GM19043 (cell line): ENCODE measurements around the gene CDC20B.
"Not testable (repeated sequence)": the region's sequence is repeated elsewhere in the genome, so short reads cannot be mapped to it uniquely, and the experiment has no call there.

Experiments
- ATAC-seq: cut with Tn5 transposase; IDR thresholded peaks from one replicate; pipeline ENCODE4 v1.9.1; 2021; ENCODE audit warnings: low read depth; ENCODE audit not compliant: unreplicated experiment

The CDC20B gene

DNA sequence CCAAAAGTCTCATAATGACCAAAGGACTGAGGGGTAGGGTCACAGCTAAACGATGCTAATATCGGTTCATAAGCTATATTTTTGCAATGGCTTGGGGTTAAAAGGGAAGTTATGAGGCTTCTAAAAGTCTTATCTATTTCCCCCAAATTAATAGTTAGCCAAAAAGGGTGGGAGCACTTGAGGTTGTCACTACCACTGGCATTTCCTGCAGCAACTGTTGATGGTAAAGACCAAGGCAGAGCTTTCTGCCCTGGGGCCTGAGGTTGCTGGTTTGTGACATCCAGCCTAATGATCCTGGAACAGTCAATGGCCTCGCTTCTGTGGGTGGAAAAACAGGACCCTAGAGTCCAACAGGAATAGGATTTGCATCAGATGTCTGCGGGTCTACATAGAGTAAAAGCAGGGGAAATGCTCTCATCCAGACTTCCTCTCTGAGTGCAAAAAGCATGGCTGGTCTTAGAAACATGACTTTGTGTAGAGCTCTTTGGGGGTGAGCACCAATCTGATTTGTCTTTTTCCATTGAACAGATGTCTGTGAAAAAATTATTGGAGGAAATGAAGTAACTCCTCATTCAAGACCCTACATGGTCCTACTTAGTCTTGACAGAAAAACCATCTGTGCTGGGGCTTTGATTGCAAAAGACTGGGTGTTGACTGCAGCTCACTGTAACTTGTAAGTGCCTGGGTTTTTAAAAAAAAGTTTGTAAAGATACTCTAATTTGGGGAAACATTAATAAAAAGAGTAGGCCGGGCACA, 67.9 kb downstream of the CDC20B start:
- ATAC-seq = no peak

DNA sequence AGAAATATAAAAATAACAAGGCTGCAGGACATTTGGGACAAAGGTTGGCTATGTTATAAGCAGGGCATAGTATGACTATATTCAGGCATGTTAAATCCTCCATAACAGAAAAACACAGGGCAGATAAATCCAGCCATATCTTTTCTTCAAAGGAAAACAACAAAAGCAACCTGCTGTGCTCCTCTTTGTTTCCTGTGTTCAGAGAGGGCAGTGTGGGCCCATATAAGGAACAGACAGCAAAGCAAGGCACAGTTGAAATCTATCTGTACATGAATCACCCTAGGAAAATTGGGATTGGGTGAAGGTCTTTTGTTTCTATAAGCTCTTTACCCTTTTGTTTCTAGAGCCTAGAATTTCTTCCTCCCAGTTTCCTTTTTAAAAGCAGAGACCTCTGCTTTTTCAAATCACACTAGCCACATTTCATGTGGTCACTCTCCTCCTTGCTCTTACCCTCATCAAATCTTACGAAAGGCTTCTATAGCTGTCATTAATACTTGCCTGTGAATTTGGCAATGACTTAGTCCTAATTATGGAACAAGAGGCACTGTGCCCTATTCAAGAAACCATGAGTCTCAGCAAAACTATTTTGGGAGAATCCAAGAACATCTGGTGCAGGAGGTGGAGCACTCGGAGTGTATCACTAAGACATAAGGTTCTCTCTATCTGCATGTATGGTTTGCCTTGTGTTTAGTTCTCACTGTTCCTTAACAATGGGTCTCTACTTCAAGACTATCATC, 68.8 kb downstream of the CDC20B start:
- no peak for ATAC-seq

- no peak for ATAC-seq
Observed at GRCh38 chr5:55102348-55102747, 70.6 kb downstream of the CDC20B start, which contains the start of gene GZMA. Gene GZMA, plus strand, starts transcription at chr5:55102646. Its CDS starts 37 bp downstream, at chr5:55102683.

DNA sequence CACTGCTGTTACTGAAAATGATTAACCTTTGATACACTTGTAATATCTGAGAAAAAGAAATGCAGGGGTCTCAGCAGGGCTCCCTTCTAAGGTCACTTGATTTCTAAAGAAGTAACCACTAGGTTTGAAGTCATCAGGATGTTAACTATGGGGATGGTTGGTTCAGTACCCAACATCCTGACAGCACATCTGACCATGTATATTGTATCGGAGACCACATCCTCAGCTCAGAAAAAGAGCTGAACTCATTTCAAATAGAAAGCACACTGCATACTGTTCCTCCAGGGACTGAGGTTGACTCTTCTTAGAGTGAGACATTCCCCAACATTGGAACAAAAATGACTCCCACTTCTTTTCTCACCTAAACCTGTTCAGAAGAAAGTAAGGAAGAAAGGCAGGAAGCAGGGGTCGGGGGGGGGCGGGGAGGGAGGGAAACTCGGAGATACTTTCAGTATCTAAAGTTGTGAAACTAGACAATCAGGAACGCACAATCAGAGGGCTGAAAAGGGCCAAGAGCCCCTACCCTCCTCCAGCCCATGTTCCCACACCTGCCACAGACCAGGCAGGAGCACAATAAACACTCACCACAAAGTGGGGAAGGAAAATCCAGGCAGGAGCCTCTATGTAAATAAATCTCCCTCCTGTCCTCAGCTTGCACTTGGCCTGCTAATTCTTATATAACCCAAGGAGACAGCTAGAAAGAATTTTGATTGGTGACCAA, 71.3 kb downstream of the CDC20B start:
- no peak for ATAC-seq

DNA sequence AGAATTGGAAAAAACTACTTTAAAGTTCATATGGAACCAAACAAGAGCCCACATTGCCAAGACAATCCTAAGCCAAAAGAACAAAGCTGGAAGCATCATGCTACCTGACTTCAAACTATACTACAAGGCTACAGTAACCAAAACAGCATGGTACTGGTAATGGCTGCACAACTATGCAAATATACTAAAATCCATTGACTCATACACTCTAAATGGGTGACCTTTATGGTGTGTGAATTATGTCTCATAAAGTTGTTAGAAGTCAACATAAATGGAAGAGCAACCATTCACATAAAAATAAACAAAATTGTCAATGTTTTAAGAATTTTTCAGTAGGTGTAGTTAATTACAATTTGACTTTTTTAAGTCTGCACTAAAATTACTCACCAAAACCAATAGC, 71.8 kb downstream of the CDC20B start:
- not testable (repeated sequence) for ATAC-seq

DNA sequence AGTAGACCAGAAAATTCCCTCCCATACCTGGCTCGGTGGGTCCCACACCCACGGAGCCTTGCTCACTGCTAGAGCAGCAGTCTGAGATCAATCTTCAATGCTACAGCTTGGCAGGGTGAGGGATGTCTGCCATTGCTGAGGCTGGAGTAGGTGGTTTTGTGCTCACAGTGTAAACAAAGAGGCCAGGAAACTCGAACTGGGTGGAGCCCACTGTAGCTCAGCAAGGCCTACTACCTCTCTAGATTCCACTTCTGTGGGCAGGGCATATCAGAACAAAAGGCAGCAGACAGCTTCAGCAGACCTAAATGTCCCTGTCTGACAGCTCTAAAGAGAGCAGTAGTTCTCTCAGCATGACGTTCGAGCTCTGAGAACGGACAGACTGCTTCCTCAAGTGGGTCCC, 76.1 kb downstream of the CDC20B start:
- ATAC-seq = no peak

DNA sequence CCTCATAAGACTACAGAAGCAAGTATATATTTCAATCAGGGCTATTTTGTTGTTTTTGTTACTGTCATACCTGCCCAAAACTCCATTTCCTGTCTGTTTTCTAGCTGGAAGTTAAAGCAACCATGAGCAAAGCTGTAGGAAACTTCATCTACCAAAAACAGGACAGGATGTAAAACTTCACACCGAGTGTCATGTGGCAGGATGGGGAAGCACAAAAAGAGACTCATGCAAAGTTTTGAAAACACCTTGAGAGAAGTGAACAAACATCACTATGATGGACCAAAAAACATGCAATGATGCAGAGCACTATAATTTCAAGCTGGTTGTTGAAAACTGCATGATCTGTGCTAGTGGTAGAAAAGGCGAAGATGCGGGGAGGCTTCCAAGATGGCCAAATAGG, 76.8 kb downstream of the CDC20B start:
- no peak for ATAC-seq

GRCh38 chr5:55091011-55091410, 82.0 kb downstream of the CDC20B start:
- not testable (repeated sequence) for ATAC-seq

GRCh38 chr5:55089301-55089700, 83.7 kb downstream of the CDC20B start:
- not testable (repeated sequence) for ATAC-seq

DNA sequence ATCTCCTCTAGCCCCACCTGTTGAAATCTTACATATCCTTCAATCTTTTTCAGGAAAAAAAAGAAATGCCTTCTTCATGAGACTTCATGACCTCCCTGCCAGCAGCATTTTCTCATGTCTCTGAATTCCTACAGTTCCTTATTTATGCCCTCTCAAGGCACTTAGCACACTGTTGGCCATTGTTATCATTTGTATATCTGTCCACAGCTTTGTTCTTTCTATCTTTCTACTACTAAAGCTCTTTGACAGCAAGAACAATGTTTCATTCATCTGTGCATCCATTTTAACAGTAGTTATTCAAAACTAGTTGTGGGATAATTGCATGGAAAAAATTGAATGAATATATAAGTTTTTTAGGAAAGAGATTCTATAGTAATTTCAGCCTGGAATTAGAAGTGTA, 91.4 kb downstream of the CDC20B start:
- no peak for ATAC-seq

- ATAC-seq = no peak
Observed at GRCh38 chr5:55073211-55073610, 99.8 kb downstream of the CDC20B start.

GRCh38 chr5:55072666-55073065, 100.3 kb downstream of the CDC20B start:
- ATAC-seq = no peak

DNA sequence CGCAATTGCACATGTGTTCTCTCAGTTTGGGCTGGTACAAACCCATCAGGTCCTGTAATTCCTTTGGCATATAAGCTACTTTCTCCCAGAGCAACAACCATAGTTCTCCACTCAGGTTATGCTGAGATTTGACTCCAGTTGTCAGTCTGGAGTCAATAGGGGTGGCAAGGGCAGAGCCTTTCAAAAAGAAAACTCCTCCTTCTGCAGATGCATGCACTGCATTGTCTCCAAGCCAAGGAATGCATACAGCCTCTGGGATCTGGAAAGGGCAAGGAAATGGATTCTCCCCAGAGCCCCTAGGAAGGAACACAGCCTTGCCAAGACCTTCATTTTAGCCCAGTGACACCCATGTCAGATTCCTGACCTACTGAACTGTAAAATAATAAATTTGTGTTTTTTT, 101.6 kb downstream of the CDC20B start:
- no peak for ATAC-seq

DNA sequence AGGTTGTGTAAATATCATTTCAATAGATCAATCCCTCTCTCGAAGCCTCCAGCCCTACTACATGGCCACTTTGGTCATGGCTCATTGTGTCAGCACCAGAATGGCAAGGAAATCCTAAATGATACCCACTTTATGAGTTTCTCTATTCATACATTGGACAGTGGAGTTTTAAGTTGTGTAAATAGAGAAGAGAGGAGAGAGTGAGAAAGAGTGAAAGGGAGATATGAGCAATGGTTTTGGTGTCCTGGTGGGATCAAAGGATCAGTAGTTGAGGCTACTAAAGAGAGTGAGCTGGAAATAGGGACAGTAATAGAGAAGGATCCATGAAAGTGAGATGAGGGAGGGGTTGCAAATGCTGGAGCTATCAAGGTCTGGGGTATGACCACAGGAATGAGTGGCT, 102.0 kb downstream of the CDC20B start:
- no peak for ATAC-seq

- no peak for ATAC-seq
Observed at GRCh38 chr5:55066277-55066676, 106.7 kb downstream of the CDC20B start.

DNA sequence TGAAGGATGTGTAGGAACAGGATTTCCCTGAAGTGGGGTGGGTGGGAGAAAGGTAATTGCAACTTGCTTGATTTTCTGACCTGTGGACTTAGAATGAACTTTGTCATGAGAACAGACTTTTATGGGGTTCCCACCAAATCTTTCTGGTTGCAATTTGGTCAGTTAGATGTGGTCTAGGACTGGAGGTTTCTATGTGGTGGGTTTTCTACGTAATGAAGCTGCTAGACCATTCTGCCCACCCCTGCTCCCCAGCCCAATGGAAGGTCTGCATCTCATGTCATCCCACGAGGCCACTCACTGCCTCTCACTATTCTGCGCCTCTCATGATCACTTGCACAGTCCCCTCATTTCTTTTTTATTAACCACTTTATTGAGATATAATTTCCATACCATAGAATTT, 108.5 kb downstream of the CDC20B start:
- no peak for ATAC-seq

GRCh38 chr5:55063899-55064298, 109.1 kb downstream of the CDC20B start:
- ATAC-seq = no peak

- ATAC-seq = no peak
Observed at GRCh38 chr5:55063220-55063863, 109.6 kb downstream of the CDC20B start.
